GM18498 (cell line): ENCODE data around the gene COA5.
"Not testable (repeated sequence)": the region's sequence is repeated elsewhere in the genome, so short reads cannot be mapped to it uniquely, and the experiment has no call there.

Experiments
- ATAC-seq: cut with Tn5 transposase; IDR thresholded peaks from one replicate; pipeline ENCODE4 v1.9.1; 2021; ENCODE audit warnings: mild to moderate bottlenecking, moderate library complexity; ENCODE audit not compliant: unreplicated experiment

COA5 gene

DNA sequence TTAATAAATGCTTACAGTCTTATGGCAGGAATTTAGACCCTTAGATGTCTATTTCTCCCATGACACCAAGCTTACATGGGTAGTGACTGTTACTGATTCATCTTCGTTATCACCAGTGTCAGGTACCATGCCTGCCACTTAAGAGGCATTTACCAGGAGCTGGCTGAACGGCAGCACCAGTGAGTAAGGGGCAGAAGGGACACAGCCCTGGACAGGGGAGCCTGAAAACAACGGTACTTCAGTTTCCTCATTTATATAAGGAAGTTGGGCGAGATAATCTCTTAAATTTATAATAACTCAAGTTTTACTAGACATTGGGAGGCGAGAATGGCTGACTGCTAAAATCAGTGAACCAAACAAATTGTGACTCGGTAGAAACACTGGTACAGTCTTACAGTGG lies 1.2 kb downstream of the COA5 start:
- no peak for ATAC-seq

DNA sequence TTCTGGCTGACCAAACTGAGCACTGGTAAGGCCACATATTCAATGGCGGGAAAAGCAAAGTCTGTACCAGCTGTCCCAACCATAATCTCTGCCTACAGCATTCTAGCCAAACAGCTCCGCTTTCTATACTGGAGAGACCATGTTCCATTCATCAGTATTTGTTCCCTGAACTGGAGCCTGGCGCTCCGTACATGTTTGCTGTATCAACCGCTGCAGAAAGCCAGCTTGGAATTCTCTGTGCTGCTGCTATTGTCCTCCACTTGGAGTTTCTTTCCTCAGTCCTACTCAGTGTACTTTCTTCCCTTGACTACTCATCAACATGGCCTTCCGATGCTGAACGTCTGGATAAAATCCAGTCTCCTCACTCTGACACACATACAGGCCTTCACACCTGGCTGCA lies 1.9 kb downstream of the COA5 start:
- no peak for ATAC-seq

DNA sequence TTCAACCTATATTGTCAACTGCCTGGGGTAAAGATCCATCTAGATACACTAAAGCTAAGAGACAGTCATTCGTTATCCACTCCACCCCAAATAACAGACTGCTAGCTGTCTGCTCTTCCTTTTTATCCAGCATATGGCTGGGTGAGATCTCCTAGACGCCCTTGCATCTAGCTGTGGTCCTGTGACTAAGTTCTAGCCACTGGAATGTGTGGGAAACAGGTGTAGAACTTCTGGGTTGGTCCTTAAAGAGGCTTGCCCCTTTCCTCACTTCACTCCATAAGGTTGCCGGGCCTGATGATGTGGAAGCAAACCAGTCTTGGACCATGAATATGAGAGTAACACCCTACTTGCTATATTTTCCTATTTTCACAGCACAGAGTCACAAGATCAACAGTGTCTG lies 3.2 kb downstream of the COA5 start:
- ATAC-seq = no peak

DNA sequence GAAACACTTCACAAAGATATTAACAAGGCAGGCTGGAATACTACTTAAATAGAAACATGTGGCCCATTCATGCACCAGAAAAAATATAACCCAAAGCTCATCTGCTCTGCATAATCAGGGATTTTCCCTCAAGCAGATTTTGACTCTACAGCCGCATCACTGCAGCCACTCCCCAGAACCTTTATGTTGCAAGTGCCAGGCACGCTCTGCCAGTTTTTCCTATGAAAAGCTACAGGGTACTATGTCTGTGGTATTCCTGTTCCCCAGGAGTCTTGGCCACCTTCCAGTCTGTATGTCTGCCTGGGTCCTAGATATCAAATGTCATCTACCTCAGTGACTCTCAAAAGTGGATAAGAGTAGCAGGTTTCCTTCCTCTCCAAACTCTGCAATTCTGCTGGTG lies 3.8 kb downstream of the COA5 start:
- no peak for ATAC-seq

DNA sequence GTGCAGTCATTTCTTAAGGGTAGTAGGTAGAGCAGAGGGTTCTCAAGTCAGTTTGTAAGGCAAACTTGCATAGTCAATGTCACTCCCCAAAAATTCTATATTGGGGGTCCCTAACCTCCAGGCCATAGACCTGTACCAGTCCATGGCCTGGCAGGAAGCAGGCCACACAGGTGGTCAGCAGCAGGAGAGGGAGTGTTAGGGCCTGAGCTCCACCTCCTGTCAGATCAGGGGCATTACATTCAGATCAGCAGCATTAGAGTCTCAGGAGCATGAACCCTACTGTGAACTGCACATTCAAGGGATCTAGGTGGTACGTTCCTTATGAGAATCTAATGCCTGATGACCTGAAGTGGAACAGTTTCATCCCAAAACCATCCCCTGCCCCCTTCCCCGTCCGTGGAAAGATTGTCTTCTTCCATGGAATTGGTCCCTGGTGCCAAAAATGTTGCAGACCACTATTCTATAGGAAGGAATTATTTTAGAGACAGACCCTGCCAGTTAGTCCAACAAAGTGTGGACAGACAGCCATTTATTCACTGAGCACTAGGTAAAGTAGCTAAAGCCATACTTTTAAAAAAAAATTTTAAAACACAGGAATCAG lies 6.7 kb downstream of the COA5 start:
- ATAC-seq = peak; percentile 84

DNA sequence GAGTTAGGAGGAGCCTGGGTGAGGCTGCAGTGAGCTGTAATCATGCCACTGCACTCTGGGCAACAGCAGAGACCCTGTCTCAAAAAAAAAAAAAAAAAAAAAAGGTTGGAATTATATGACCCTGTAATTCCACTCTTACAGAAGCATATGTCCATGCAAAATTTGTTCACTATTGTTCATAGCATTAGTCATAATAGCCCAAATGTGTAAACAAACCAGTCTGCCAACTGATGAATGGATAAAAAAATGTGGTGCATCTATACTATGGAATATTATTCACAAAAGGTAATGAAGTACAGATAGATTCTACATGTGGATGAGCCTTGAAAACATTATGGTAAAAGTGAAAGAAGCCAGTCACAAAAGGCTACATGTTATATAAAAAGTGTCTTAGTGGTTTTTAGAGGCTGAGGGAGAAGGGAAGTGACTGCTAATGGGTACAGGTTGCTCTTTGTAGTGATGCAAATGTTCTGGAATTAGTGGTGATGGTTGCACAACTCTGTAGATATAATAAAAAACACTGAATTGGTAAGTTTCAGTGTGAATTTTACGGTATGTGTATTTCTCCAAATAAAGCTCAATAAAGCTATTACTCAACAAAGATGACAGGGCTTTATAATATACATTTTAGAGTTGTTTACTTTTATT lies 9.4 kb downstream of the COA5 start:
- ATAC-seq = no peak

DNA sequence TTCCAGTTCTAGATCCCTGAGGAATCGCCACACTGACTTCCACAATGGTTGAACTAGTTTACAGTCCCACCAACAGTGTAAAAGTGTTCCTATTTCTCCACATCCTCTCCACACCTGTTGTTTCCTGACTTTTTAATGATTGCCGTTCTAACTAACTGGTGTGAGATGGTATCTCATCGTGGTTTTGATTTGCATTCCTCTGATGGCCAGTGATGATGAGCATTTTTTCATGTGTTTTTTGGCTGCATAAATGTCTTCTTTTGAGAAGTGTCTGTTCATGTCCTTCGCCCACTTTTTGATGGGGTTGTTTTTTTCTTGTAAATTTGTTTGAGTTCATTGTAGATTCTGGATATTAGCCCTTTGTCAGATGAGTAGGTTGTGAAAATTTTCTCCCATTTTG lies 13.6 kb downstream of the COA5 start:
- ATAC-seq = not testable (repeated sequence)

DNA sequence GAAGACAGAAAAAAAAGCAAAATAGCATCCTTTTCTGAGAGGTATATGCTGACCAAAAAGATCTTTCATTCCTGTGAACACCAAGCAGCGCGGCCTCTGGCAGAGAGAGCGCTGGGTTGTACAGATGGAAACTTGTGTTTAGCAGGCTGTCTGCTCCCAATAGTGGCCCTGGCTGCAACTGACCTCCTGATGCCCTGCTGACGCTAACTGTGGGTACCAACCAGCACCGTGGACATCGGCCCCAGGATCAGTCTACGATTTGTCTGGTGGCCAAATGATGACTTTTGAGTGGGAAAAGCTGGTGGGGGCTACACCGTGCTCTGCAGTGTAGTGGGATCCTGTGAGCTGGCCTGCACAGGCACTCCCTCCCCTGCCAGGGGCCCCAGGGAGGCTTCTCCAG lies 15.7 kb downstream of the COA5 start:
- no peak for ATAC-seq

DNA sequence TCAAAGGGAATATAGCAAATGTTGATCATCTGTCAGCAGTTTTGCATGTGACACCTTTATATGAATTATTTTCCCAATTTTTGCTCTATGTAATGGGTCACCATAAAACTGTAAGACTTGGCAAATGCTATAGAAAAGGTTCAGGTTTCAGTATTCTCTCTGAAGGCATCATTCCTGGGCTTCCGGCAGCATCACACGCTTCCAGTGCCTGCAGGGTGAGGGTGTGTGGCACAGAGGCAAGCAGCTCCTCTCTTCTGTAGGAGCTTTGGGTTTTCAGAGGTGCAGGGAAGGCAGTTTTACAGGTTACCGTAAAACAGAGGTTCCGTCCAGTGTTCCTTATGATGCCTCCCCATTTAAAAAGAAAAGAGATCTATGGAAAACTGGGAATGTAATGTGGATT lies 18.8 kb downstream of the COA5 start:
- no peak for ATAC-seq

DNA sequence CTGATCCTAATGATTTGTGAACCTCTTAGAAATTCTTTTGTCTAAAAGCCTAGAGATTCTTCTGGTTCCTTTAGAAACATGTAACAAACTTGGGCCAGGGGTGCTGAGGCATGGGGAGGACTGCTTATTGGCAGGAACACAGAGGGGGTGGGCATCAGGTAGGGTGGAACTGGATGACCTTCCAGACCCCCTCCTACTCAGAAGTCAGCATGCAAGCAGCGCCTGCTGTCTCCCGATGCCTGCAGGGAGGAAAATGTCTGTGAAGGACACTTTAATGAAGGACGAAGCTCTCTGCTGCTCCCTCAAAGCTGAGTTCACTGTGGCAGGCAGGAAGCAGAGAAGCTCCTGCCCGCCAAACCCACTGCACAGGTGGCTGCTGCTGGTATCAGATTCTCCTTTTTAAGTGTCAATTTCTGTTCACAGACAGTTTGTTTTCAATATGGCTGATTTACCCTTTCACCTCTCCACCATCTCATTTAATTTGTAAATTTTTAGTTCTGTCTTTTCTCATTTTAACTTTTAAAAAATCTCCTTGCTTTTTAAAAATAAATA lies 19.4 kb downstream of the COA5 start:
- no peak for ATAC-seq

DNA sequence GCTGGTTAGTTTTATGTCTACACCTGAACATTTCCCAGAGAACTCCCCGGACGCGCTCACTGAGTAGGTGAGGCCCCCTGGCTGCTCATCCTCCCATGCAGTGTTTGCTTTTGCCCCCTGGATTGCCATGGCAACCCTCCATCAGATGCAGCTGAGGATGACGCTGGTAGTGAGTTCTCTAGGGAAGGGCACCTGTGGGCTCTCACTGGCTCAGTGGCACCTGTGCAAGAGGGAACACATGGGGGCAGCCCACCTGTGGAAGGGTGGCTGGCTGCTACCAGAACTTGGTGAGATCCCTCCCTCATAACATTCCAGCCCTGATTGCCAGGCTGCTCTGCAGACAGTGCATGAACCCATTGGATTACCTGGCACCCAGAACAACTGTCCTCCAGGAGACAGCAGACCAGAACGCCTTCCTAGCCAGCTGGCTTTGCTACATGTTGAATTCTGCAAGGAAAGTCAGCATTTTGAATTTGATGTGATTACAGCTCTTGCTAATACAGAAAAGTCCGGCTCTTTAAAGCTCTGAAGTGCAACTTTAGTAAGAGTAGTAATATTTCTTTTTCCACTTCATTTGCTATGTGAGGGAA lies 21.7 kb downstream of the COA5 start:
- ATAC-seq = no peak

DNA sequence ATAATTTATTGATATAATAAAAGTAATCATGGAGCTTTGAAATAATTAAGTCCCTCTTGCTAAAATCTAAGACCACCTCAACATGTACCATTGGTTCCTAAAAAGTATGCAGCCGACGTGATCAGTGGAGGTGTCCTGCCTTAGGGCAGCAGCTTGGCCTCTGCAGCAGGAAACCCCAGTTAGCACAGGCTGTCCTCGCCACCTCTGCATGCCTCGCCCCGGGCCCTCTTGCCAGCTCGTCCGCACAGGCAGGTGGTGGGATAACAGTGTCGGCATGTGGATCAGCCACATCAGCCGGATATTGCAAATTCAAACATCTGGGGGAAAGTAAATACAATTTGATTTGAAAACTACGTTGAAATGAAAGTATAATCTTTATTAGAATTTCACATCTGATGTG lies 22.9 kb downstream of the COA5 start:
- no peak for ATAC-seq

DNA sequence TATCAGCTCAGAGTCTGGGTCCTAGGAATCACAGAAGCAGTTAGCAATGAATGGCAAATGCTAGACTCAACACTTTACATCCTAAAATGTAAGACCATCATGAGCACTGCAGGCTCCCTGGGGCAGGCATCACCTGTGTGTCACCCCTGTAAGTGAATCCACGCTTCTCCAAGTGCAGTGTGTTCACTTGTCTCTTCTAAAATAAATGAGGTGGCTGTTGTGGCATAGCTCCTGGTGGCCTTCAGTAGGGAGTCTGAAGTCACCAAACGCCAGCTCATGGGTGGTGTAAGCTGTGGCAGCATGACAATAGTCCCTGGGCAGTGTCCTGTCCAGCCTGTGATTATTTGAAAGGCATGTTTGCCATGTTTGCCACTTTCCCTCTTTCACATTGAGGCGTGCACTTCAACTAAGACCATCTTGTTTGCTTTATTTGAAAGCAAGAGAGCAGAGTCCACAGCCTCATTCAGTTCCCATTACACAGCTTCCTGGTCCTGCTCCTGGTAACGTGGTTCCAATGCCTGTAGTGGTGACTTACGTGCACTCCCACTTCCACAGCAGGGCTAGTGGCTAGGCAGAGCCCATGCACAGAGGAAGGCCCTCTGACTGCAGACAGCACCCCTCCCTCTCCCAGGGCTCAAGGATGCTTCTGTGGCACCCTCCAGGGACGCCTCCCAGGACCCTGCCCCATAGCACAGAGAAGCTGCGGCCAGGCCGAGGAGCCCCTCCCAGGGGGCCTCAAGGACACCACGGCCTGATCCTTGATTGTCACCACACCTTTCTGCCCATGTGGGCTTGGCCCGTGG lies 24.3 kb downstream of the COA5 start:
- ATAC-seq = no peak

DNA sequence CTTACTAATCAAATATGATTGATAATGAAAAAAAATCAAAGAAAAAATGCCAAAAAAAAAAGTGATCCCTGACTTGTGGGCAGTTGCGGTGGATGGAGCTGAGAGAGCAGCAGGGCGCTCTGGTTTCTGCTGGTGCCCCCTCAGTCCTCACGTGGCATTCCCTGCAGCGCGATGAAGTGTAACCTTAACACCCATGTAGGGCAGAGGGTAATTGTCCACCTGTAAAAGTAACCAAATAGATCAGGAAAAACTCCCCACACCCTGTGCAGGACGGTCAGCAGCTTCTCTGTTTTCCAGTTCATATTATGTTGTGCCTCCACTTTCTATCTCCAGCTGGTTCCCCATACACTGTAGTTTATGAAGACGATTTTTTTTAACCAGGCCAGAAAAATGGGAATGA lies 25.0 kb downstream of the COA5 start:
- no peak for ATAC-seq

DNA sequence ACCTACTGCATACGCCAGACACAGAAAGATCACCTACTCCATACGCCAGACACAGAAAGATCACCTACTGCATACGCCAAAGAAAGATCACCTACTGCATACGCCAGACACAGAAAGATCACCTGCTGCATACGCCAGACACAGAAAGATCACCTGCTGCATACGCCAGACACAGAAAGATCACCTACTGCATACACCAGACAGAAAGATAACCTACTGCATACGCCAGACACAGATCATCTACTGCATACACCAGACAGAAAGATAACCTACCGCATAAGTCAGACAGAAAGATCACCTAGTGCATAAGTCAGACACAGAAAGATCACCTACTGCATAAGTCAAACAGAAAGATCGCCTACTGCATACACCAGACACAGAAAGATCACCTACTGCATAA lies 25.8 kb downstream of the COA5 start:
- ATAC-seq = no peak

DNA sequence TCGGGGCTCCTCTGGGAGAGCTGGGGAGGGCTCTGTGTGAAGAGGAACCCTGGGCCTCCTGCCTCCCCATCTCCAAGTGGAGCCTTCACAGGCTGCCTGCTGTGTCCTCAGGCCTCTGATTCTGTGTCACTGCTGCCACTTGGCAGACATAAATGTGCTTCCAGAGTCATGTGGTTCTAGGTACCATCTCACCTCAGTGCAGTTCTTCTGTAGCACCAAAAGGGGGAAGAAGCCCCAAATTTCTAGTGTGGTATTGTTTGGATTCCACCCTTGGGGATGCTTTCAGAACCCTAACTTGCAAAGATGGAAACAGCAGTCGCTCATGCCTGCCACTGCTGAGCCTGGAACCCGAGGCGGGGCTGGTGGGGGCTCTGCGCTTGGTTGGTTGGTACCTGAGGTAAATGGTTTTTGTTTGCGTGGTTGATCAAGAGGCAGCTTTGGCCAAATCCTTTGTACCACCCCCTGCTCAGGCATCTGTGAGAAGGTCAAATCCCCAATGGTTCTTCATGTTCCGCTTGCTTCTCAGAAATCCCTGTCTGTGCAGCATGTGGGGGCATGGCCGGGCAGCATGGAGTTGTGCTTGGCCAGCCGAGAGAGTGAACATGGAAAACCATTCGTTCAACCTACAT lies 27.5 kb downstream of the COA5 start:
- ATAC-seq = no peak

DNA sequence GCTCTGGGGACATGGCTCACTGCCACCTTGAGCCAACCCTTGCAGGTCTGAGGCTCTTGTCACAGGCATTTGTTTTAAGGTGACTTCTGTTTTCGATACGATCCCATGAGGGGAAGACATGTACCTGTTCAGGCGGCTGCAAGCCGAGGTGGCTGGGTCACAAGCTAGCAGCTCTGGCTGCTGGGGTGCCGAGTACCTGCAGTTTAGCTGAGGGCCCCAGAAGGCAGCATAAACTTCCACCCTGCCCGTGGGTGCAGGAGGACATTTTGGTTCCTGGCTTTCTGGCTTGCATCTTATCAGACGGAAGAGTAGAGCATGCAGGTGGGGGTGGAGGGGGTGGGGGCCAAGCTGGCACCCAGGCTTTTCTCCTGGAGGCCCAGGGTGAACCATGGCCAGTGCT lies 28.4 kb downstream of the COA5 start:
- ATAC-seq = no peak

DNA sequence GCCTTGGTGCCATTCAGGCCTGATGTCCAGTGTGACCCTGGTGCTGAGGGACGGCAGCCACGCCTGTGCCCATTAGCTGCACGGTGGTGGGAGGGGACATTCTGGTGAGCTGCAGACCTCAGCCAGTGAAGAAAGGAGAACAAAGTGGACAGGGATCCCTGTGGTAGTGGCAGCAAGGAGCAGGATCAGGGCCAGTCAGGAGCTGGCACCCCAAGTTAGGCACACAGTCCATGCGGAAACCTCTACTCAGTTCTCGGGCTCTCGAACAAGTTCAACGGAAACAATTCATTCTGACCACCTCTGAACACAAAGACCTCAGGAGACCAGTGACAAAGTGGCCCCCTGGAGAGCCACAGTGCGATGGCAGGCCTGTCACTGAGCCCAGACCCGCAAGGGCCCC lies 30.1 kb downstream of the COA5 start:
- no peak for ATAC-seq

DNA sequence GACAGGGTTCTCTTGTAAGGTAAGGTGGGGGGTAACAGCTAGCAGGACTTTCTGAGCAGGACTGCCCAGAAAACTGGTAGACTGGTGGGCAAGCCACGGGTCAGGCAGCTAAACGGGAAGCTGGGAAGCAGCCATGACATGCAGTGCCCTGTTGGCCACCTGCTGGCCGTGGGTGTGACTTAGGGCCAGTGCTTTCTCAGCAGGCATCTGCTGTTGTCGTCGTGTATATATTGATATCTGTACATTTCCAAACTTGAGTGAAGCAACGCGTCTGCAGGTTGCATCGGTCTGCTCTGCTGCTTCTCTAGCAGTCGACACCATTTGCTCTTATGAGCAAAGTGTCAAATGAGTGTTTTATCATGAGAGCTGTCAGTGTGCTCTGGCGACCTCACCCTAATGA lies 31.0 kb downstream of the COA5 start:
- ATAC-seq = no peak

DNA sequence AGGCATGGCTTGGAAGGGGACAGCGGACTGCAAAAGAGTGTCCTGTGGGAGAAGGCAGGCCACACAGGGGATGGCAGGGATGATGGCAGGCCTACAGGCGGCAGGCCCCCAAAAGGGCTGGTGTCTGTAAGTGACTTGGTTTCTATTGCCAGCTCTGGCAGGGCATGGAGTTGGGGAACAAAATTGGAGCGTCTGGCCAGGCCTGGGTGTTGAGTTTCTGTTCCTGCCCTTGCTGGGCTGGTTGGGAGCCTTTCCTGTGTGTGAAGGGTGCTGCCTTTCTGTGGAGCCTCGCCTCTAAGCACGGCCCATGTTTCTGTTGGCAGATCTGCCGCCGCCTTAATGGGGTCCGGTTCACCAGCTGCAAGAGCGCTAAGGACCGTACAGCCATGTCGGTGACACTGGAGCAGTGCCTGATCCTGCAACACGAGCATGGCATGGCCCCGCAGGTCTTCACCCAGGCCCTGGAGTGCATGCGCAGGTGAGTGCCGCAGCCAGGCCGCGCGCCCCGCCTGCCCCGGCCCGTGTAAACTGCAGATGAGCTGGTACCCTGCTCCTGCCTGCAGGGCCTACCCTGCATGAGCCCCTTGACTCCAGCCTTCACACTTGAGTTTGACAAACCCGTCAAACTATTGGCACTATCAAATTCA lies 31.5 kb downstream of the COA5 start:
- no peak for ATAC-seq

DNA sequence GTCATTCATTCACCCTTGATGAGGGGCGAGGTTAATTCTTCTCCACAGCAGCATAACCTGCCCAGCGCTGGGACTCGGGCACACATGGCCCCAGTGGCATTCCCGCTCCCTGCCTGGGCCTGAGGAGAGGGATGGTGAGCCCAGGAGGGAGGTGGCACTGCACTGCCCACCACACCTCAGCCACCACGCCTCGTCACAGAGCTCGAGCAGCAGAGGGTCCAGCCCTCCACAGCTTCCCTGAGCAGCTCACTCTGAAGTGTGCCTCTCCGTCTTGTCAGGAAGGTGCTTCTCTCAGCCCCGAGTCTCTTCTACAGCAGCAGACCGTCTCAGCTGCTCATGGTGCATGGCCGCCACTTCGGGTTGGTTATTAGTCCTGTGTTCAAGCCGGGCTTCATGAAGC lies 34.9 kb downstream of the COA5 start:
- no peak for ATAC-seq
